ENCODE data around the gene SYNRG. TPM values are rescaled to one million over a fixed set of nuclear protein-coding genes. Genes with fewer than 3 reads are reported as not detected.
"Not testable (repeated sequence)": the region's sequence is repeated elsewhere in the genome, so short reads cannot be mapped to it uniquely, and the experiment has no call there.

SYNRG gene, protein sequence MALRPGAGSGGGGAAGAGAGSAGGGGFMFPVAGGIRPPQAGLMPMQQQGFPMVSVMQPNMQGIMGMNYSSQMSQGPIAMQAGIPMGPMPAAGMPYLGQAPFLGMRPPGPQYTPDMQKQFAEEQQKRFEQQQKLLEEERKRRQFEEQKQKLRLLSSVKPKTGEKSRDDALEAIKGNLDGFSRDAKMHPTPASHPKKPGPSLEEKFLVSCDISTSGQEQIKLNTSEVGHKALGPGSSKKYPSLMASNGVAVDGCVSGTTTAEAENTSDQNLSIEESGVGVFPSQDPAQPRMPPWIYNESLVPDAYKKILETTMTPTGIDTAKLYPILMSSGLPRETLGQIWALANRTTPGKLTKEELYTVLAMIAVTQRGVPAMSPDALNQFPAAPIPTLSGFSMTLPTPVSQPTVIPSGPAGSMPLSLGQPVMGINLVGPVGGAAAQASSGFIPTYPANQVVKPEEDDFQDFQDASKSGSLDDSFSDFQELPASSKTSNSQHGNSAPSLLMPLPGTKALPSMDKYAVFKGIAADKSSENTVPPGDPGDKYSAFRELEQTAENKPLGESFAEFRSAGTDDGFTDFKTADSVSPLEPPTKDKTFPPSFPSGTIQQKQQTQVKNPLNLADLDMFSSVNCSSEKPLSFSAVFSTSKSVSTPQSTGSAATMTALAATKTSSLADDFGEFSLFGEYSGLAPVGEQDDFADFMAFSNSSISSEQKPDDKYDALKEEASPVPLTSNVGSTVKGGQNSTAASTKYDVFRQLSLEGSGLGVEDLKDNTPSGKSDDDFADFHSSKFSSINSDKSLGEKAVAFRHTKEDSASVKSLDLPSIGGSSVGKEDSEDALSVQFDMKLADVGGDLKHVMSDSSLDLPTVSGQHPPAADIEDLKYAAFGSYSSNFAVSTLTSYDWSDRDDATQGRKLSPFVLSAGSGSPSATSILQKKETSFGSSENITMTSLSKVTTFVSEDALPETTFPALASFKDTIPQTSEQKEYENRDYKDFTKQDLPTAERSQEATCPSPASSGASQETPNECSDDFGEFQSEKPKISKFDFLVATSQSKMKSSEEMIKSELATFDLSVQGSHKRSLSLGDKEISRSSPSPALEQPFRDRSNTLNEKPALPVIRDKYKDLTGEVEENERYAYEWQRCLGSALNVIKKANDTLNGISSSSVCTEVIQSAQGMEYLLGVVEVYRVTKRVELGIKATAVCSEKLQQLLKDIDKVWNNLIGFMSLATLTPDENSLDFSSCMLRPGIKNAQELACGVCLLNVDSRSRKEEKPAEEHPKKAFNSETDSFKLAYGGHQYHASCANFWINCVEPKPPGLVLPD (N-terminal part only)
- total RNA-seq: 10 to 100 TPM; 63.8 to 64.1 TPM

DNA sequence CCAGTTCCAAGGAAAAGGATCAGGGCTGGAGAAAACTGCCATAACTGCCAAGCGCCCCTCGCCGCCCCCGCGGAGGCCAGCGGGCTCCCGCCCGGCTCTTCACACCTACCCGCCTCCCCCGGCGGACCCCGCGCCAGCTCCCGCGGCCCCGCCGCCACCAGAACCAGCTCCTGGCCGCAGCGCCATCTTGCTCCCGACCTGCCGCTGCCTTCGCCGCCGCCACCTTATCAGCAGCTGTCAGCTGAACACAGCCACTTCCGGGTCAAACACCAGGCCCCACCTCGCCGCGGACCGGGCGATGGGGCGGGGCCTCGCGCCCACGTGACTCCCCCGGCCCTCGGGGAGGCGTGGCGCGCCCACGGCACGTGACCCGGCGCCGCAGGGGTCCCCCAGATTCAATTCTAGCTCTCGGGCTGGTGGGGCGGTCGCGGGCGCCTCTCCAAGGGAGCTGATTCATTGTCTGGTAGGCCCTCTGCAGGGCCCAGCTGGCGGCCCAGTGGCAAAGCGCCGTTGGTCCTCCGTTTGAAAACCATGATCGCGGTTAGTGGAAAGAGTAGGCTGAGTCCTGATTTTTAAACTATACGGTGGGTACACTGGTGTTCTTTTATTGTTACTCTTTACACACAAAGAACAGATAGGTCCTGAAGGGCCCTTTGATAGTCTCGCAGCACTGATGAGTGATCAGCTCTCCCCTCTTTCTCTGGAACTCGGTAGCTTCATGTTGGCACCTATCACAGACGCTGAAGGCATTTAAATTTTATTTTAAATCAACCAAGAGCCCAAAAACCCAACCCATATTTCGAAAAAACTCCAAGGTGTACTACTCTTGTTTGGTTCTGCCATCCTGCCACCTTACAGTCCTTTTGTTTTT is at the start of gene SYNRG:
TSS of gene SYNRG (minus strand) at position 249 of the 871 bp plus-strand sequence. CDS start at position 186, 63 bp downstream.
- Mint-ChIP-seq H3K4me3 (peak within 1 kb of the TSS; percentile 93), H3K27me3 (no peaks in the 10 kb centered on the region), H3K36me3 (ENCODE audit: low read depth) (peaks cover 52% of the 10 kb centered on the region), H3K27ac (peak within 1 kb of the TSS; percentile 96), H3K4me1 (peaks cover 24% of the 10 kb centered on the region), H3K9me3 (no peaks in the 10 kb centered on the region)
- peak; percentile 87 for ATAC-seq (replicated peaks)

DNA sequence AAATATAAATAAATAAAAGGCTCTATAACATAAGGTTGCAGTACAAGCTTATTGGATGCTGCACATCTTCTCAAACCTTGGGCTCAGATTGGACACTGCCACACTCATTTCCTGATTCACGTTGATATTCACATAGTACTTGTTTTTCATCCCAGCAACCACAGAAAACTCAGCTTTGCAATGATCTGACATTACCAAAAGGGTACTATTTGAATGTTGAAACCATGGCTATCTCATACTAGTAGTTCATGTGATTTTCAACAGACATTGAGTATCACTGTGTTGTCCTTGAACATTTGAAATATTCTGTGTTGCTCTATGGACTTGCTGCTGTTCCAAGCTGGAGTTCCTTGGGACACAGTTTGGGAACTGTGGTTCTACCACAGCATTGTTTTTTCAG is 48.0 kb upstream of the SYNRG start:
- ATAC-seq (replicated peaks): peak; percentile 32
- no peak overlapping the region for H3K27ac Mint-ChIP-seq
- no peaks in the 10 kb centered on the region for H3K36me3 Mint-ChIP-seq (ENCODE audit: low read depth)
- no peak overlapping the region for H3K4me3 Mint-ChIP-seq
- H3K27me3 Mint-ChIP-seq: peaks cover 5% of the 10 kb centered on the region
- no peaks in the 10 kb centered on the region for H3K4me1 Mint-ChIP-seq
- no peaks in the 10 kb centered on the region for H3K9me3 Mint-ChIP-seq

DNA sequence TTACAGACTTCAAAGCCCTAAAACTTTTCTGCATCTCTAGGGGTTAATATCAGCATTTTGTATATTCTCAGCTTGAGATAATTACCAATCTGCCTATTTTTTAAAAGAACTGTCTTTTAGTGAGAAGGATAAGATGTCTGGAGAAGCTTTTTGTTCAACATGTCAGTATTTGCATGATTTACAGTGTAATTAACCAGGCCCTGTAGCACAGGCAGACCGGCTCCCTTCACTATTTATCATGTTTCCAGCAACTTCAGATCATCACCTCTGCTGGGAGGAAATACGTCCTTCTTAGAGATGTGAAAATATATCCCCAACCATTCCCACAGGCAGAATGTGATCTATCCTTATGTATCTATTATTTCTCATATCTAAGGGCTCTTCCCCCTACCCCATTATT is 42.6 kb upstream of the SYNRG start:
- H3K27me3 Mint-ChIP-seq: peaks cover 34% of the 10 kb centered on the region
- H3K4me1 Mint-ChIP-seq: no peaks in the 10 kb centered on the region
- no peak overlapping the region for H3K4me3 Mint-ChIP-seq
- H3K9me3 Mint-ChIP-seq: no peaks in the 10 kb centered on the region
- no peak for ATAC-seq (replicated peaks)
- H3K27ac Mint-ChIP-seq: no peak overlapping the region
- no peaks in the 10 kb centered on the region for H3K36me3 Mint-ChIP-seq (ENCODE audit: low read depth)

DNA sequence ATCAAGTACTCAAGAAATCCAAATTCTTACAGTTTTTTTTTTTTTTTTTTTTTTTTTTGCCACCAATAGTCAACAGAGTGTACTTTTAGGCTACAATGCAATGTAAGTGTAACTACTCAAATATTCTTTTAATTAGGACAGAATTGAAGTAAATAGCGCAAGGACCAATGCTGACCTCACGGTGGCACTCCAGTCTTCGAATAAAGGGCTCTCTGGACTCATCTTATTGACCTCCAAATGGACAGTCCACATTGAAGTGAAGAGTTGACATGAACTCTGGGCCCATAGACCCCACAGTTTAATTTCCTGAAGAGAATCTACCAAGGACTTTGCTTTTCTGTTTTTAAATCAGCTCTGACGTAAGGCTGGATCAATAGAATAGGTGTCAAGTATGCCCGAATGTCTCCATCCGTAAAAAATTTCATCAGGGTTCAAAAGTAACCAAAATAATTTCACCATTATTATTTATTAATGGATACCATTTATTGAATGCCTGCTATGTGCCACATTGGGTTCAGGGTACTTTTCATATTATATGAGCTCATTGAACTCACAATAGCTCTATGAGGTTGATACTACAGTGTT is 41.3 kb upstream of the SYNRG start:
- H3K9me3 Mint-ChIP-seq: no peaks in the 10 kb centered on the region
- H3K27ac Mint-ChIP-seq: no peak overlapping the region
- H3K4me1 Mint-ChIP-seq: no peaks in the 10 kb centered on the region
- no peak for ATAC-seq (replicated peaks)
- H3K27me3 Mint-ChIP-seq: peaks cover 42% of the 10 kb centered on the region
- H3K4me3 Mint-ChIP-seq: no peak overlapping the region
- no peaks in the 10 kb centered on the region for H3K36me3 Mint-ChIP-seq (ENCODE audit: low read depth)

DNA sequence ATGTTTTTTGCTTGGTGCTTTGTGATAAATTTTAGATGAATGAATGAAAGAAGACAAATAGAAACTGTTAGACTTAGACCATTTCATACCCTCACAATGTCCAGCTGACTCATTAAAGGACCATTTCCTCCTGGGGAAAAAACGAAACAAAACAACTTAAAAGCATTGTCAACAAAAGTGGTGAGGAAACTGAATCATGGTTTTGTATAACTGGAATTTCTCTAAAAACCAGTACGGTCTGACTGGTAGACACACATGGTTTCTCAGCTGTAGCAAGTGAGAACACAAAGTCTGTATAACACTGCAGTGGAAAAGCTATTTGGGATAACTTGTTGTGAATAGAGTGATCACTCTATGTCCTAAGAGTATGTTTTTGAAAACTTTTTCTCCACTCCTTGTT is 39.3 kb upstream of the SYNRG start:
- Mint-ChIP-seq H3K4me1 (no peaks in the 10 kb centered on the region), H3K4me3 (no peak overlapping the region), H3K27ac (no peak overlapping the region), H3K9me3 (no peaks in the 10 kb centered on the region), H3K36me3 (ENCODE audit: low read depth) (no peaks in the 10 kb centered on the region), H3K27me3 (peaks cover 50% of the 10 kb centered on the region)
- no peak for ATAC-seq (replicated peaks)

DNA sequence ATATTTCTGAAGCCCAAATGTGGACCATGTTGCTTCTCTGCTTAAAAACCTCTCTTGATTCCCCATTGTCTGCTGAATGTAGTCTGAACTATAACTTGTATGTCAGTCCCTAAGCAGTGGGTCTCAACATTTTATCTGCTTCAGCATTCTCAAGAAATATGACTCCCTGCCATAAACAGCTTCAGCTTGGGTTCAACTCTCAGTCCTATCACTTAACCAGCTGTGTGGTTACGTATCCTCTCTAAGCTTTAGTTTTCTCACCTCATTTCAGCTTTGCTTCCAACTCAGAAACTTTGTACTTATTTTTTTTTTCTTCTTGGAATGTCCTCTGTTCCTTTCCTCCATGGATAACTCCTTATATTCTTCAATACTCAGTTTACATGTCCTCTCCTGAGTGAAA is 38.6 kb upstream of the SYNRG start:
- no peak overlapping the region for H3K27ac Mint-ChIP-seq
- H3K36me3 Mint-ChIP-seq (ENCODE audit: low read depth): no peaks in the 10 kb centered on the region
- no peaks in the 10 kb centered on the region for H3K9me3 Mint-ChIP-seq
- H3K27me3 Mint-ChIP-seq: peaks cover 46% of the 10 kb centered on the region
- ATAC-seq (replicated peaks): no peak
- no peaks in the 10 kb centered on the region for H3K4me1 Mint-ChIP-seq
- H3K4me3 Mint-ChIP-seq: no peak overlapping the region

DNA sequence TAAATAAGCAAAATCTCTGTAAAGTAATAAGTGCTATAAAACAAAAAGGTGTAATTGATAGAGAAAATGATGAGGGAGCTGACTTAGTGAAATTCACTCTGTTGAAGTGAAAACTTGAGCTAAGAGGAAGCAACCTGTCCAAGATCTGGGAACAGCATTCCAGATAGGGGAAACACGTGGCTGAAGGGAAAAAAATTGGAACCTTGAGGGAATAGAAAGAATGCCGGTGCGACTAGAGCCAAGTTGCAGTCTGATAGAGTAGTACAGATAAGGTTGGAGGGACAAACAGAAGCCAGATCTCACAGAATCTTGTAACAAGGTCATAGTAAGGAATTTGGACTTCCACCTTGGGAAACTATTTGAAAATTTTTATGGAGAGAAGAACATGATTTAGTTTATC is 34.7 kb upstream of the SYNRG start:
- ATAC-seq (replicated peaks): no peak
- Mint-ChIP-seq H3K9me3 (no peaks in the 10 kb centered on the region), H3K4me1 (peaks cover 19% of the 10 kb centered on the region), H3K36me3 (ENCODE audit: low read depth) (peaks cover 36% of the 10 kb centered on the region), H3K27ac (peak overlapping the region; percentile 96), H3K27me3 (peaks cover 31% of the 10 kb centered on the region), H3K4me3 (peak overlapping the region; percentile 97)

DNA sequence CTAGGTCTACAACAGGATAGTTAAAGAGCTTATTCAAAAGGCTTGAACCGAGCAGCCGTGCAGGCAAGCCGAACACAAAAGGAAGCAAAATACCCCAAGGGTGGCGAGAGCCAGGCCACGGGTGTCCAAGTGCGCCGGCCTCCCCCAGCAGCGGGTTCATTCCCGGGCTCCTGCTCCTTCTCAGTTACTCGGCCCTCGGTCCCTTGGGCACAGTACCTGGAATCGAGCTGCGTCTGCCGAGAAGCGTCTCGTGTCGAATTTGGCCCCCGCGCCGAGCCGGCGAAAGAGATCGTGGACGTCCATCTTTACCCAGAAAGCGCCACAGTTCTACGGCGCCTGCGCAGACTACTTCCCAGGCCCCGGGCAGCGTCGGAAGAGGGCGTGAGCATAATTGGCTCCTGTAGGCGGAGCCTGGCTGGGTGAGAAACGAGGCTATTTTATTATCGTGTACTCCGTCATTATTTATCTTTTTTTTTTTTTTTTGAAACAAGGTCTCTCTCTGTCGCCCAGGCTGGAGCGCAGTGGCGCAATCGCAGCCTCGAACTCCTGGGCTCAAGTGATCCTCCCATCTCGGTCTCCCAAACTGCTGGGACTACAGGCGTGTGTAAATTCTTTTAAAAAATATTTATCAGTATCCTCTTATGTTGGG is 34.0 kb upstream of the SYNRG start, which contains the start of gene DDX52:
TSS of gene DDX52 (minus strand) at position 329 of the 649 bp plus-strand sequence. CDS start at position 303, 26 bp downstream.
- Mint-ChIP-seq H3K27ac (peak within 1 kb of the TSS; percentile 96), H3K4me1 (peaks cover 19% of the 10 kb centered on the region), H3K9me3 (no peaks in the 10 kb centered on the region), H3K36me3 (ENCODE audit: low read depth) (peaks cover 43% of the 10 kb centered on the region), H3K4me3 (peak within 1 kb of the TSS; percentile 97), H3K27me3 (peaks cover 24% of the 10 kb centered on the region)
- ATAC-seq (replicated peaks): peak; percentile 99

DNA sequence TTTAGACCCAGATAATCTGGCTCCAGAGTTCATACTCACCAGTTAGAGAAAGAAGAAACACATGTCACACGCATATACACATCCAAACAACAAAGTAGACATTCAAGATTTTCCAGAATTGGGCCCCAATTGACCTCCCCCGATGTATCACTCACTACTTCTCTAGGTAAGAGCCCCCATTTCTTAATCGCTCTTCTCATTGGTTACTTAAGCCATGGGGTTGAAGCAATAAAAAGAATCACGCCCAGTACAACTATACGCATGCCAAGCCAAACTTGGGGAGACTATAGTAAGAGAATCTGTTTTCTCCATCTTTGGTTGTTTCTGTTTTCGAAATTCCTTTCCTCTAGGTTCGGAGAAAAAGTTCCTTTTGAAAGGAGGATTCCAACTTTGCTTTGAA is 33.5 kb upstream of the SYNRG start:
- peaks cover 19% of the 10 kb centered on the region for H3K4me1 Mint-ChIP-seq
- peaks cover 19% of the 10 kb centered on the region for H3K27me3 Mint-ChIP-seq
- peaks cover 48% of the 10 kb centered on the region for H3K36me3 Mint-ChIP-seq (ENCODE audit: low read depth)
- H3K27ac Mint-ChIP-seq: peak overlapping the region; percentile 96
- peak overlapping the region; percentile 97 for H3K4me3 Mint-ChIP-seq
- peak; percentile 45 for ATAC-seq (replicated peaks)
- no peaks in the 10 kb centered on the region for H3K9me3 Mint-ChIP-seq

DNA sequence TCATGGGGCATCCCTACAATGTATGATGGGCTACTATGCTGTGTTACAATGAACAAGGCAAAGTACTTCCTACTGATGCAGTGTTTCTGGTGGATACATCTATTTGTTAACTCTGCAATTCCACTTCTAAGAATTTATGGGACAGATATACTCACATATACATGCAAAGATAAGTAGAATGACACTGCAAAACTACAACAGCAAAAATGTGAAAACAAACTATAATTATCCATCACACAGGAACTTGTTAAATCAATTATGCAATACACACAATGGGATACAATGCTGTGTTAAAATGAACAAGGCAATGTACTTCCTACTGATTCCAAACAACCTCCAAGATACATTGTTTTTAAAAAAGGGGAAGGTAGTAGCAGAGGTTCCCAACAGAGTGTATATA is 30.8 kb upstream of the SYNRG start:
- H3K36me3 Mint-ChIP-seq (ENCODE audit: low read depth): peaks cover 75% of the 10 kb centered on the region
- H3K27ac Mint-ChIP-seq: peak overlapping the region; percentile 7
- no peak for ATAC-seq (replicated peaks)
- peak overlapping the region; percentile 19 for H3K4me3 Mint-ChIP-seq
- H3K9me3 Mint-ChIP-seq: no peaks in the 10 kb centered on the region
- H3K4me1 Mint-ChIP-seq: peaks cover 19% of the 10 kb centered on the region
- H3K27me3 Mint-ChIP-seq: peaks cover 8% of the 10 kb centered on the region

DNA sequence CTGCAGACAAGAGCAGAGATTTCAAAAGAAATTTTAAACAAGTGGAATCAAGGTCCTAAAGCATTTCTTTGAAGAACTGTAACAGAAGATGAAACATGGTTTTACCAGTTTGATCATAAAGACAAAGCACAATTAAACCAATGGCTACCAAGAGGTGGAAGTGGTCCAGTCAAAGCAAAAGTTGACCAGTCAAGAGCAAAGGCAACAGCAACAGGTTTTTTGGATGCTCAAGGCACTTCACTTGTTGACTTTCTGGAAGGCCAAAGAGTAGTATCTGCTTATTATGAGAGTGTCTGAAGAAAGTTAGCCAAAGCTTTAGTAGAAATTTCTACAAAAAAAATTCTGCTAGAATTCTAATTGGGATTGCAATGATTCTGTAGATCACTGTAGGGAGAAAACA is 28.7 kb upstream of the SYNRG start:
- Mint-ChIP-seq H3K27me3 (no peaks in the 10 kb centered on the region), H3K36me3 (ENCODE audit: low read depth) (peaks cover 96% of the 10 kb centered on the region), H3K4me1 (peaks cover 19% of the 10 kb centered on the region), H3K9me3 (no peaks in the 10 kb centered on the region), H3K27ac (no peak overlapping the region), H3K4me3 (no peak overlapping the region)
- ATAC-seq (replicated peaks): no peak

DNA sequence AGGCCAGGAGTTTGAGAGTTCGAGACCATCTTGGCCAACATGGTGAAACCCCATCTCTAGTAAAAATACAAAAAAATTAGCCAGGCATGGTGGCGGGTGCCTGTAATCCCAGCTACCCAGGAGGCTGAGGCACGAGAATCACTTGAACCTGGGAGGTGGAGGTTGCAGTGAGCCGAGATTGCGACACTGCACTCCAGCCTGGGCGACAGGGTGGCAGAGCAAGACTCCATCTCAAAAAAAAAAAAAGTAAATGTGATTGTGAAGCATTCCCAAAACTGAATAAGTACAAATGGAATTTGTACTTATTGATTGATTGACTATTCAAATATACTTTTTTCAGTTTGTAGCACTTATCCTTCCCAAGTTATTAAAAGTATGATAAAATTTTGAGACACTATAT is 7.2 kb upstream of the SYNRG start:
- H3K9me3 Mint-ChIP-seq; H3K4me1 Mint-ChIP-seq; H3K27me3 Mint-ChIP-seq; ATAC-seq (replicated peaks); H3K4me3 Mint-ChIP-seq; H3K27ac Mint-ChIP-seq: not testable (repeated sequence)
- H3K36me3 Mint-ChIP-seq (ENCODE audit: low read depth): peaks cover 81% of the 10 kb centered on the region

DNA sequence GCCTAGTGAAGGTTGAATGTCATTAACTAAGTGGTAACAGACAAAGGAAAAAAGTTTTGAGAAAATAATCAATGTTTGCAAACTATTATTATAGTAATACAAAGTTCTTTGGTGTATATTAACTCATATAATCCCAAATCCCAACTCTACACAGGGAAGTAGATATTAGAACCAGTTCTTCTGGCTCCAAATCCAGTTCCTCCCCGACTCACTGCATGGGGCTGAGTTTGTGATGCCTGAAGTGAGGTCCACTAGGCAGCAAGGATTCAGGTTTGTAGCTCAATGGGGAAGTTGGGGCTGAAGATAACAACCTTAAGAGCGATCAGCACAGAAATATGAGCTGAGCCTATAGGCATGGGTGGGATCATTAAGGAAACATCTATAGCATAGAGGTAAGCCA is 5.6 kb upstream of the SYNRG start:
- Mint-ChIP-seq H3K4me1 (no peaks in the 10 kb centered on the region), H3K36me3 (ENCODE audit: low read depth) (peaks cover 65% of the 10 kb centered on the region)
- ATAC-seq (replicated peaks): no peak

More for the DNA sequence above, 5.6 kb upstream of the SYNRG start:
- Mint-ChIP-seq H3K27ac (no peak overlapping the region), H3K9me3 (no peaks in the 10 kb centered on the region), H3K4me3 (no peak overlapping the region), H3K27me3 (no peaks in the 10 kb centered on the region)

All from activated T-helper 17 cell treated with anti-CD3 and anti-CD28 coated beads, Interleukin-2, amount 50 U/mL, for 72 hours (primary cell).